HS-5 (cell line): Measurements from ENCODE around the gene WDFY3.
A peak's percentile ranks its signal among the peaks of the same experiment; 100 is the strongest.

Source experiments
- DNase-seq: peaks from one replicate; pipeline ENCODE4 v3.0.0-alpha.2; 2012; ENCODE audit warnings: low read depth

WDFY3 gene, protein sequence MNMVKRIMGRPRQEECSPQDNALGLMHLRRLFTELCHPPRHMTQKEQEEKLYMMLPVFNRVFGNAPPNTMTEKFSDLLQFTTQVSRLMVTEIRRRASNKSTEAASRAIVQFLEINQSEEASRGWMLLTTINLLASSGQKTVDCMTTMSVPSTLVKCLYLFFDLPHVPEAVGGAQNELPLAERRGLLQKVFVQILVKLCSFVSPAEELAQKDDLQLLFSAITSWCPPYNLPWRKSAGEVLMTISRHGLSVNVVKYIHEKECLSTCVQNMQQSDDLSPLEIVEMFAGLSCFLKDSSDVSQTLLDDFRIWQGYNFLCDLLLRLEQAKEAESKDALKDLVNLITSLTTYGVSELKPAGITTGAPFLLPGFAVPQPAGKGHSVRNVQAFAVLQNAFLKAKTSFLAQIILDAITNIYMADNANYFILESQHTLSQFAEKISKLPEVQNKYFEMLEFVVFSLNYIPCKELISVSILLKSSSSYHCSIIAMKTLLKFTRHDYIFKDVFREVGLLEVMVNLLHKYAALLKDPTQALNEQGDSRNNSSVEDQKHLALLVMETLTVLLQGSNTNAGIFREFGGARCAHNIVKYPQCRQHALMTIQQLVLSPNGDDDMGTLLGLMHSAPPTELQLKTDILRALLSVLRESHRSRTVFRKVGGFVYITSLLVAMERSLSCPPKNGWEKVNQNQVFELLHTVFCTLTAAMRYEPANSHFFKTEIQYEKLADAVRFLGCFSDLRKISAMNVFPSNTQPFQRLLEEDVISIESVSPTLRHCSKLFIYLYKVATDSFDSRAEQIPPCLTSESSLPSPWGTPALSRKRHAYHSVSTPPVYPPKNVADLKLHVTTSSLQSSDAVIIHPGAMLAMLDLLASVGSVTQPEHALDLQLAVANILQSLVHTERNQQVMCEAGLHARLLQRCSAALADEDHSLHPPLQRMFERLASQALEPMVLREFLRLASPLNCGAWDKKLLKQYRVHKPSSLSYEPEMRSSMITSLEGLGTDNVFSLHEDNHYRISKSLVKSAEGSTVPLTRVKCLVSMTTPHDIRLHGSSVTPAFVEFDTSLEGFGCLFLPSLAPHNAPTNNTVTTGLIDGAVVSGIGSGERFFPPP (N-terminal part only)

GRCh38 chr4:84966382-84967242 lies at the start of gene WDFY3:
Gene WDFY3, minus strand, starts transcription at chr4:84966690. Its CDS starts 106,099 bp downstream, at chr4:84860591.
- peak; percentile 66 for DNase-seq

- DNase-seq = peak; percentile 53
Observed at GRCh38 chr4:85005865-85006377, 39.4 kb upstream of the WDFY3 start.

DNA sequence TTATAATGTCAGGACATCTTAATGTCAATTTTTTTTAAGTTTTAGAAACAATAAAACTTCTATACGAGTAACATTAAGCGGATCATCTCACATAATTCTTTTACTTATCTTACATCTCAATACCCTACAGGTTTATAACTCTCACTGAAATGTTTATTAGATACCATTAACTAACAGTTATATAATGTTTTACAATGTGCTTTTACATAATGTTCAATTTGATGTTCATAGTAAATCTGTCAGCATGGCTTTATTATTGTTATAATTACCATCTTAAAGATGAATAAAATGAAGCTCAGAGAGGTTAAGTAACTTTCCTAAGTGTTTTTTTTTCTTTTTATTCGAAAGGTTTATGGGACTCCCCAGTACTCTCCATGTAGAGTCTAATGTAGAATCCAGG lies 33.9 kb upstream of the WDFY3 start:
- no peak for DNase-seq

DNA sequence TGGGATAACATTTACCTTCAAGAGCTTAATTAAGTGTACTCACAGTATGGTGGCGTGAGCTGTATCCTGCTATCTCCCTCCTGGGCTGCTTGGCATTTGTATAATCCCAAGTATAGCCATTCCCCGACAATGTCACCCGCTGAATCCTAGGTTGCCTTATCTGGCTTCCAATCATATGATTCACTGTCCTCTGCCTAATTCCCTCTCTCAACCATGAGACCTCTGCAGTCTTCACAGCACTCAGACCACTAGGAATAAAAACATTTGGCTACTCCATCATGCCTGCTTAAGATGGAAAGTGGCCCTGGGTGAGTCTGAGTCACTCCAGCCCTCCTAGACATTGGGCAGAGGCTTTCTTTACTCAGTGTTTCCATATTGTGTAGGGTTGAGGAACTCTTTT lies 28.9 kb upstream of the WDFY3 start:
- DNase-seq = no peak

DNA sequence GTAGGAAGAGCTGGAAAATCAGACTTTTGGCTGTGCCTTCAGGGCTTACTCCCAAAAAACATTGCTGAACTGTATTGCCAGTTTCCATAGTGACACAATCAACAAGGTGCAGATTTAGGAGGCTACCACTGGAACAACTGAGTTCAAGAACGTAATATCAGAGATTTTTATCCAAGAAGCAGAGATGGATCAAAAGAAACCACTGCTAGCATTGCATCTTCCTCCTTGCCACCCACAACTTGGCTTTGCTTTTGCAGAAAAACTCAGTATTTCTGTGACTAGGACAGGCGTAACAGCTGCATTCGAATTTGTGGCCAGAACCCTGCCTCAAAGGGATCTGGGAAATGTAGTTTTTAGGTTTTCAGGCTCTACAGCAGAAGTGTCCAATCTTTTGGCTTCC lies 27.8 kb upstream of the WDFY3 start:
- no peak for DNase-seq

- peak; percentile 65 for DNase-seq
Observed at GRCh38 chr4:84985952-84986351, 19.5 kb upstream of the WDFY3 start.

DNA sequence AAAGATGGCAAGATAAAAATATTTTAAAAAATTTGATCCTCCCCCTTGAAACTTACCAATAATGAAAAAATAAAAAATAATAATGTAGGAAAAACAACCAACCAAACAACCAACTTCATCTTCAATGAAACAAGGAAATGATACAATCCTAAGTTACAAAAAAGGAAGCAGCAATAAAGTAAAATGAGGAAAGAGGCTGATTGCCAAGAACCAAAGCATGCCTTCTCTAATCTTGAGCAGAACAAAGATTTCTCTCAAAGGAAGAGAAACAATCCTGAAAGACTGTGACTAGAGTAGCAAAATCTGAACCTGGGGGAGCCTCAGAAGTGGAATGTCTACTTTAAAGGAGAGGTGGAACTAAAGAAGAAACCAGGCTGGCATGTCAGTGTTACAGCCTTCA lies 10.9 kb upstream of the WDFY3 start:
- no peak for DNase-seq

DNA sequence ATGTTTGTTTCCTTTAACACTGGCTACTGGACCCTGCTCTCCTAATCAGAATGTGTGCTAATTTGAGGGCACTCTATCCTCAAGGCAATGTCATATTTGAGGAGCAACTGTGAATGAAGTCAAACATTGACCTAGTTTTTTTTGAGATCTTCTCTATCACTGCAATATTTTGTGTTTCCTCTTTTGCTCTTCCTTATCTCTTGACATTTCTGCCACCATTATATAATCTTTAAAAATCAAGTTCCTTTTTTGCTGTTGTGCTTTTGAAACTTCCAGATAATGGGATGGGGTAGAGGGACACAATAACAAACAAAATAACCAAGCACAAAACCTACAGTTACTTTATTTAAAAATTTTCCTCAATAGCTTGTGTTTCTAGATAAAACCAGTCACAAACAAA lies 7.4 kb upstream of the WDFY3 start:
- no peak for DNase-seq

DNA sequence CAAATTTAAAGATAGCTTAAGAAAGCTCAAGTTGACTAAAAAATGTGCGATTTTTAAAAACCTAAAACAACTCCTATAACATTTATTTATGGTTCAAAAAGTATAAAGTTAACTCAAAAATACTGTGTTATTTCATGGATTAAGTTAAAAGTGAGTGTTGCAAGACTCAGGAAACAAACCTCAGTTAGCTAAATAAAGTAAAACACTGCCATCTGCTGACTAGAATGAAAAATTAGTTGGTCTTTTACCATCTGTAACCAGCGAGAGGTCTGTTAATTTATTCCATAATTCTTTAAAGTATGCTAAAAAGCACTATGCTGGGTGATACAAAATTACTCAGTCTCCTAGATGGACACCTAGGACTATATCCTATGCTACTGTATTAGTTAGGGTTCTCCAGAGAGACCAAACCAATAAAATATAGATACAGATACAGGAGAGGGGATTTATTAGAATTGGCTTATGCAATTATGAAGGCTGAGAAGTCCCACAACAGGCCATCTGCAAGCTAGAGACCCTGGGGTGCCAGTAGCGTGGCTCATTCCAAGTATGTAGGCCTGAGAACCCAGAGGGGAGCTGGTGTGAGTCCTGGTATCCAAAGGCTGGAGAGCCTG lies 4.9 kb upstream of the WDFY3 start:
- no peak for DNase-seq

GRCh38 chr4:84968925-84969324 lies 2.4 kb upstream of the WDFY3 start:
- DNase-seq = no peak

- DNase-seq = no peak
Observed at GRCh38 chr4:84967243-84967690, 777 bp upstream of the WDFY3 start.

GRCh38 chr4:84965553-84966381 lies 723 bp downstream of the WDFY3 start:
- DNase-seq = no peak

DNA sequence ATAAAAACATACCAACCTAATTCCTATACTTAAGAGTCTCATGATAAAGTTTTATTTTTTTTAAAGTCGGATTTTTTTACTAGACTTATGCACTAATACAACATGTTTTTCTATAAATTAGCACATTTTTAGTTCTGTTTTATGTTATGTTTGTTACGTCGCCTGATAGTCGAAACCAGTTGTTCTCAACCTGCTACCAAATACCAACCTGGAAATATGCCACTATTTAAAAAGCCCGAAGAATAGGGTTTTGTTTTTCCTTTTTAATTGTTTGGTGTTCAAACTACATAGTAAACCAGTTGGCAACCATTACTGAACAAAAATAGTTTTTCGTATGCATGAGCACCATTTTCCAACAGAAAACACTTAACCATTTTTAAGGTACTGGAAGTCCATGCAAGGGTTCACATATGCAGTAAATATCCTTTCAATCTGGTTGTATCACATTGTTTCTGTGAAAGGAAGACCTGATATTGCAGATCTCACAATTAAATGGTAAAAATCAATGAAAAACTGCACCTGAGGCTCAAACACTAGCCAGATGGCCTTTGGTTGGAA lies 1.4 kb downstream of the WDFY3 start:
- DNase-seq = no peak

DNA sequence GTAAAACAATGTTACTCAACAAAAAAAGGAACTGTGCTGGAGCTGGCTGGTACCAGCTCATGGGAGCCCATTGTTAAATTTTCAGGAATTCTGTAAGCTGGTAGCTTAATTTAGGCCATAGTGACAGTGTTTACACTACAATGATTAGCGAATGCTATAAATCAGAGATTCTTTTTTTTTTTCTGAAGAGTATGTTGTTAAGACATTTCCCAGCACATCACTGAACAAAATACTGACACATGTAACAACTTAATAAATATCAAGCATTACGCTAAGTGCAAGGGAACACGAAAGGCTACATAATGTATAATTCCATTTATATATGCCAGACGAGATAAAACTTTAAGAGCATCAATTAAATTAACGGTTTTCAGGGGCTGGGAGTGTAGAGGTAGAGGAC lies 4.4 kb downstream of the WDFY3 start:
- DNase-seq = no peak

GRCh38 chr4:84958434-84958833 lies 8.1 kb downstream of the WDFY3 start:
- DNase-seq = no peak

DNA sequence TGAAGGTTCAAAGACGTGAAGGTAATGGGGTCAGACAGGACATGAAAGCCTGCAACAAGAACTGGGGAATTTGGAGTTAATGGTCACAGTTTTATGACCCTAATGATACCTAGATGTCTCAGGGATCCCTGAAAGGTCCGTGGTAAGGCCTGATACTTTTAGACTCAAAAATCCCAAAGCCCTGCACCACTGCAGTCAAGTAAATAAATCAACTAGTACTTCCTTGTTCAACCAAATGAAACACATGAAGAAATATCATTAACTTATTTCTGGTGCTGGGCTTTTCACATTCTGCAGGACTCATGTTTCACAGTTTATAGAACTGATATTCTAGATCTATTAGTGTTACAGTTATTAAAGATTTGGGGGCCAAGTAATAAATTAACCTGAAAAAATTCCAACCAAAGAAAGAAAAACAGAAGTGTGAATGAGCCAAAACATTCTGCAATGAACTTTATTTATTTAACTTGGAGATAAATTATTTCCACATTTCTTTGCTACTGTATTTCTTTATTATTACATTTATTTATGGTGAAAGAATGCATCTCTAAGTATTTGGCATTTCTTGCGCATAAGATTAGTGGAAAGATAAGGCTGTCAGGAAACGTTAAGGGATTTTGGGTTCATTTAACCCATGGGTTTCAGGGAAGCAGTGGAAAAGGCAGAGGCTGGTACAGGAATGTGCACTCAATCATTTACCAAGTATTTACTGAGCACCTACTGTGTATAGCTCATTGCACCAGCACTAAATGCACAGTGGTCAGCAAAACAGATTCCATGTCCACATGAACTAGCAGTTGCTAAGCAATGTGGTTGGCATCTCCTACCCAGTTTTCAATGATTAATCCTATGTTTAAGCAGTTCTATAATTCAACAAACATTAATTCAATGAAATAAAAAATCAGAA lies 8.7 kb downstream of the WDFY3 start:
- no peak for DNase-seq

- no peak for DNase-seq
Observed at GRCh38 chr4:84956014-84956413, 10.5 kb downstream of the WDFY3 start.

GRCh38 chr4:84954982-84955567 lies 11.4 kb downstream of the WDFY3 start:
- DNase-seq = no peak
